SH-SY5Y (cell line): Measurements from ENCODE around the gene ZNF775.

Source experiments
- GATA2 ChIP-seq: IDR thresholded peaks from 2 replicates; pipeline ENCODE4 v1.6.1; 2011; ENCODE audit warnings: mild to moderate bottlenecking, low read depth, low read length
- GATA3 ChIP-seq: IDR thresholded peaks from 2 replicates; pipeline ENCODE4 v1.6.1; 2011; ENCODE audit warnings: low read depth, mild to moderate bottlenecking, low read length, moderate library complexity

DNA sequence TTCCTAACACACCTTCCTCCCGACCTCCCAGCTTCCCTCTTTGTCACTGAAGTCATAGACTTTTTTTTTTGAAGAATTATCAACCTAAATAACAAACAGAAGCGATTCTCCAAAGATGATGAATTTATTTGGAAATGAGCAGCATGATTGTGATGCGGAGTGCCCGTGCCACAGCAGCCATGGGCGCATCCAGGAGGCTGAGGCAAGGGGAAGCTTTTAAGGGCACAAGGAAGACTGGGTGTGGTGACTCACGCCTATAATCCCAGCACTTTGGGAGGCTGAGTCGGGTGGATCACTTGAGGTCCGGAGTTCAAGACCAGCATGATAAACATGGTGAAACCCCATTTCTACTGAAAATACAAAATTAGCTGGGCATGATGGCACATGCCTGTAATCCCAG lies 55.1 kb downstream of the ZNF775 start:
- no peak for TF ChIP-seq GATA2
- TF ChIP-seq GATA3: no peak
